HG03354 (cell line): Measurements from ENCODE around the gene CADPS.

Source experiments
- ATAC-seq: cut with Tn5 transposase; IDR thresholded peaks from one replicate; pipeline ENCODE4 v1.9.1; 2021; ENCODE audit warnings: mild to moderate bottlenecking; ENCODE audit not compliant: unreplicated experiment, poor library complexity, severe bottlenecking

Gene CADPS

GRCh38 chr3:62614527-62614926, 260.7 kb downstream of the CADPS start:
- ATAC-seq, result no peak

GRCh38 chr3:62611541-62612240, 263.5 kb downstream of the CADPS start:
- no peak for ATAC-seq

- no peak for ATAC-seq
These were observed 267.8 kb downstream of the CADPS start for GRCh38 chr3:62607287-62608029.

GRCh38 chr3:62605413-62606068, 269.7 kb downstream of the CADPS start:
- ATAC-seq, result no peak

- ATAC-seq, result no peak
These were observed 270.4 kb downstream of the CADPS start for GRCh38 chr3:62604751-62605351.

- ATAC-seq, result no peak
These were observed 270.9 kb downstream of the CADPS start for GRCh38 chr3:62604298-62604697.

- ATAC-seq, result no peak
These were observed 272.2 kb downstream of the CADPS start for GRCh38 chr3:62602987-62603386.

- no peak for ATAC-seq
These were observed 273.0 kb downstream of the CADPS start for GRCh38 chr3:62602129-62602770.

GRCh38 chr3:62601238-62602070, 273.8 kb downstream of the CADPS start:
- ATAC-seq, result no peak

- no peak for ATAC-seq
These were observed 275.2 kb downstream of the CADPS start for GRCh38 chr3:62600033-62600432.

GRCh38 chr3:62597491-62597890, 277.7 kb downstream of the CADPS start:
- ATAC-seq, result no peak

- ATAC-seq, result no peak
These were observed 282.8 kb downstream of the CADPS start for GRCh38 chr3:62592408-62592807.

GRCh38 chr3:62589078-62589477, 286.1 kb downstream of the CADPS start:
- no peak for ATAC-seq

GRCh38 chr3:62587579-62588031, 287.6 kb downstream of the CADPS start:
- no peak for ATAC-seq

- no peak for ATAC-seq
These were observed 288.0 kb downstream of the CADPS start for GRCh38 chr3:62587169-62587568.

GRCh38 chr3:62586356-62586755, 288.9 kb downstream of the CADPS start:
- no peak for ATAC-seq

GRCh38 chr3:62585861-62586260, 289.4 kb downstream of the CADPS start:
- no peak for ATAC-seq

GRCh38 chr3:62584636-62585035, 290.6 kb downstream of the CADPS start:
- ATAC-seq, result no peak
